Activated CD4-positive, alpha-beta T cell treated with anti-CD3 and anti-CD28 coated beads, Interleukin-2, amount 10 ng/mL, durations not matched to agents 7 days and 5 days (primary cell): Measurements from ENCODE around the gene CPA3. TPM values are rescaled to one million over a fixed set of nuclear protein-coding genes. Genes with fewer than 3 reads are reported as not detected.

ENCODE experiments used
- CTCF ChIA-PET: fragments of 350-600 bp; sonication (Branson Sonifier 250); formaldehyde crosslinking; loops from one replicate; lab custom pipeline; 2021; ENCODE audit warnings: antibody characterized with exemption; lab: Charles Lee
- POLR2A ChIA-PET: fragments of 350-600 bp; sonication (Branson Sonifier 250); formaldehyde crosslinking; loops from one replicate; lab custom pipeline; 2021; ENCODE audit warnings: antibody characterized with exemption; lab: Charles Lee
- DNase-seq: peaks from one replicate; pipeline ENCODE4 v3.0.0-alpha.2; 2020
- H3K27ac Mint-ChIP-seq: one replicate; pipeline ENCODE4 v1.8.0; 2021; ENCODE audit warnings: mild to moderate bottlenecking, moderate library complexity, mixed read lengths
- H3K27me3 Mint-ChIP-seq: one replicate; pipeline ENCODE4 v1.8.0; 2021; ENCODE audit warnings: mixed read lengths
- H3K36me3 Mint-ChIP-seq: one replicate; pipeline ENCODE4 v1.8.0; 2021; ENCODE audit warnings: low read depth, mixed read lengths
- H3K4me1 Mint-ChIP-seq: one replicate; pipeline ENCODE4 v1.8.0; 2021; ENCODE audit warnings: mixed read lengths
- H3K4me3 Mint-ChIP-seq: one replicate; pipeline ENCODE4 v1.8.0; 2021; ENCODE audit warnings: mild to moderate bottlenecking, moderate library complexity, mixed read lengths
- H3K9me3 Mint-ChIP-seq: one replicate; pipeline ENCODE4 v1.8.0; 2021; ENCODE audit warnings: mixed read lengths
- total RNA-seq, 2 experiments: library from RNA; stranded (reverse); gene quantifications; one replicate each; pipeline ENCODE4 v1.2.3, GENCODE V29; 2021

The CPA3 gene
- not detected for total RNA-seq

GRCh38 chr3:148865049-148865448 is at the start of gene CPA3:
Gene CPA3 (plus strand): TSS chr3:148865296. CDS start chr3:148865308, 12 bp downstream.
- ChIA-PET POLR2A (no interaction called here), CTCF (interaction anchor here (1.2 to 1.4 kb wide), 2 partner anchors 12 to 77 kb away, joined by 3 read pairs; no protein-coding TSS in a partner anchor)
- Mint-ChIP-seq H3K36me3 (no peaks in the 10 kb centered on the region), H3K27ac (no peak within 1 kb of the TSS), H3K4me1 (no peaks in the 10 kb centered on the region), H3K27me3 (peaks cover 22% of the 10 kb centered on the region), H3K4me3 (no peak within 1 kb of the TSS), H3K9me3 (no peaks in the 10 kb centered on the region)
- no peak for DNase-seq

- Mint-ChIP-seq H3K36me3 (no peaks in the 10 kb centered on the region), H3K4me3 (no peak overlapping the region), H3K27me3 (no peaks in the 10 kb centered on the region), H3K9me3 (no peaks in the 10 kb centered on the region), H3K27ac (no peak overlapping the region), H3K4me1 (no peaks in the 10 kb centered on the region)
- DNase-seq, result no peak
- POLR2A ChIA-PET, result no interaction called here
- CTCF ChIA-PET, result no interaction called here
These were observed 49.6 kb upstream of the CPA3 start for GRCh38 chr3:148815316-148816110.

GRCh38 chr3:148816427-148816826 is 48.7 kb upstream of the CPA3 start:
- no peaks in the 10 kb centered on the region for H3K9me3 Mint-ChIP-seq
- no peaks in the 10 kb centered on the region for H3K4me1 Mint-ChIP-seq
- ChIA-PET POLR2A (no interaction called here), CTCF (no interaction called here)
- H3K27me3 Mint-ChIP-seq, result no peaks in the 10 kb centered on the region
- no peak overlapping the region for H3K4me3 Mint-ChIP-seq
- H3K27ac Mint-ChIP-seq, result no peak overlapping the region
- H3K36me3 Mint-ChIP-seq, result no peaks in the 10 kb centered on the region
- DNase-seq, result no peak

GRCh38 chr3:148816981-148817525 is 48.0 kb upstream of the CPA3 start:
- Mint-ChIP-seq H3K4me3 (no peak overlapping the region), H3K27ac (no peak overlapping the region), H3K27me3 (no peaks in the 10 kb centered on the region), H3K36me3 (no peaks in the 10 kb centered on the region), H3K9me3 (no peaks in the 10 kb centered on the region), H3K4me1 (no peaks in the 10 kb centered on the region)
- no peak for DNase-seq
- ChIA-PET CTCF (no interaction called here), POLR2A (no interaction called here)

GRCh38 chr3:148820361-148821245 is 44.5 kb upstream of the CPA3 start:
- peaks cover 2% of the 10 kb centered on the region for H3K27me3 Mint-ChIP-seq
- POLR2A ChIA-PET, result no interaction called here
- no peak overlapping the region for H3K27ac Mint-ChIP-seq
- no peak overlapping the region for H3K4me3 Mint-ChIP-seq
- H3K4me1 Mint-ChIP-seq, result no peaks in the 10 kb centered on the region
- no peaks in the 10 kb centered on the region for H3K36me3 Mint-ChIP-seq
- no peak for DNase-seq
- CTCF ChIA-PET, result no interaction called here
- H3K9me3 Mint-ChIP-seq, result no peaks in the 10 kb centered on the region

- CTCF ChIA-PET, result no interaction called here
- no peaks in the 10 kb centered on the region for H3K9me3 Mint-ChIP-seq
- no peak for DNase-seq
- POLR2A ChIA-PET, result no interaction called here
- no peak overlapping the region for H3K27ac Mint-ChIP-seq
- peaks cover 3% of the 10 kb centered on the region for H3K27me3 Mint-ChIP-seq
- no peak overlapping the region for H3K4me3 Mint-ChIP-seq
- no peaks in the 10 kb centered on the region for H3K4me1 Mint-ChIP-seq
- H3K36me3 Mint-ChIP-seq, result no peaks in the 10 kb centered on the region
These were observed 42.1 kb upstream of the CPA3 start for GRCh38 chr3:148823026-148823425.

- no peak overlapping the region for H3K27ac Mint-ChIP-seq
- H3K27me3 Mint-ChIP-seq, result peaks cover 6% of the 10 kb centered on the region
- no peaks in the 10 kb centered on the region for H3K9me3 Mint-ChIP-seq
- H3K4me1 Mint-ChIP-seq, result no peaks in the 10 kb centered on the region
- no peaks in the 10 kb centered on the region for H3K36me3 Mint-ChIP-seq
- POLR2A ChIA-PET, result no interaction called here
- DNase-seq, result no peak
- CTCF ChIA-PET, result no interaction called here
- H3K4me3 Mint-ChIP-seq, result no peak overlapping the region
These were observed 39.6 kb upstream of the CPA3 start for GRCh38 chr3:148825476-148825875.

- H3K4me1 Mint-ChIP-seq, result no peaks in the 10 kb centered on the region
- DNase-seq, result no peak
- H3K27me3 Mint-ChIP-seq, result peaks cover 10% of the 10 kb centered on the region
- H3K9me3 Mint-ChIP-seq, result no peaks in the 10 kb centered on the region
- ChIA-PET CTCF (no interaction called here), POLR2A (no interaction called here)
- H3K4me3 Mint-ChIP-seq, result no peak within 1 kb of the TSS
- H3K36me3 Mint-ChIP-seq, result no peaks in the 10 kb centered on the region
- no peak within 1 kb of the TSS for H3K27ac Mint-ChIP-seq
These were observed 37.5 kb upstream of the CPA3 start, which contains the start of gene CPB1 for GRCh38 chr3:148827585-148827984. Gene CPB1 (plus strand): TSS chr3:148827811. CDS start chr3:148827824, 13 bp downstream.

GRCh38 chr3:148828136-148828690 is 36.9 kb upstream of the CPA3 start:
- Mint-ChIP-seq H3K27me3 (peaks cover 10% of the 10 kb centered on the region), H3K9me3 (no peaks in the 10 kb centered on the region), H3K4me3 (no peak overlapping the region), H3K36me3 (no peaks in the 10 kb centered on the region), H3K27ac (no peak overlapping the region), H3K4me1 (no peaks in the 10 kb centered on the region)
- ChIA-PET POLR2A (no interaction called here), CTCF (interaction anchor here (0.7 kb wide), 1 partner anchor 76 kb away, joined by 3 read pairs; no protein-coding TSS in a partner anchor)
- no peak for DNase-seq

GRCh38 chr3:148829926-148830325 is 35.2 kb upstream of the CPA3 start:
- POLR2A ChIA-PET, result no interaction called here
- no peak for DNase-seq
- Mint-ChIP-seq H3K4me3 (no peak overlapping the region), H3K9me3 (no peaks in the 10 kb centered on the region), H3K27me3 (peaks cover 8% of the 10 kb centered on the region), H3K27ac (no peak overlapping the region), H3K4me1 (no peaks in the 10 kb centered on the region), H3K36me3 (no peaks in the 10 kb centered on the region)
- CTCF ChIA-PET, result no interaction called here

GRCh38 chr3:148833223-148833622 is 31.9 kb upstream of the CPA3 start:
- DNase-seq, result no peak
- Mint-ChIP-seq H3K27ac (no peak overlapping the region), H3K4me1 (no peaks in the 10 kb centered on the region), H3K9me3 (no peaks in the 10 kb centered on the region), H3K36me3 (no peaks in the 10 kb centered on the region), H3K27me3 (peaks cover 11% of the 10 kb centered on the region), H3K4me3 (no peak overlapping the region)
- ChIA-PET CTCF (no interaction called here), POLR2A (no interaction called here)

- CTCF ChIA-PET, result no interaction called here
- no peak overlapping the region for H3K27ac Mint-ChIP-seq
These were observed 25.3 kb upstream of the CPA3 start for GRCh38 chr3:148839805-148840204.

GRCh38 chr3:148840451-148840850 is 24.6 kb upstream of the CPA3 start:
- no peak overlapping the region for H3K4me3 Mint-ChIP-seq
- H3K9me3 Mint-ChIP-seq, result no peaks in the 10 kb centered on the region
- POLR2A ChIA-PET, result no interaction called here
- CTCF ChIA-PET, result no interaction called here
- H3K36me3 Mint-ChIP-seq, result no peaks in the 10 kb centered on the region
- no peak overlapping the region for H3K27ac Mint-ChIP-seq
- H3K4me1 Mint-ChIP-seq, result no peaks in the 10 kb centered on the region
- DNase-seq, result no peak
- H3K27me3 Mint-ChIP-seq, result peaks cover 2% of the 10 kb centered on the region

More at GRCh38 chr3:148839805-148840204, 25.3 kb upstream of the CPA3 start:
- DNase-seq, result no peak
- Mint-ChIP-seq H3K36me3 (no peaks in the 10 kb centered on the region), H3K27me3 (peaks cover 7% of the 10 kb centered on the region), H3K4me1 (no peaks in the 10 kb centered on the region), H3K9me3 (no peaks in the 10 kb centered on the region), H3K4me3 (no peak overlapping the region)
- POLR2A ChIA-PET, result no interaction called here
